Mesenteric fat pad (tissue), 1 donor: Measurements from ENCODE around the gene BAZ2A. TPM values are rescaled to one million over a fixed set of nuclear protein-coding genes. Genes with fewer than 3 reads are reported as not detected.
A peak's percentile ranks its signal among the peaks of the same experiment; 100 is the strongest.
"Not testable (repeated sequence)": the region's sequence is repeated elsewhere in the genome, so short reads cannot be mapped to it uniquely, and the experiment has no call there.

ENCODE experiments used
- DNase-seq: peaks from one replicate; pipeline ENCODE4 v3.0.0-alpha.2; 2020; ENCODE audit warnings: low spot score
- total RNA-seq: library from RNA; stranded (reverse); fragmentation: NEBNext Ultra II Directional; extraction: Animal tissue kit (Norgen Biotek cat#: 25700); gene quantifications from one replicate; pipeline ENCODE4 v1.2.1, GENCODE V29; 2021
- donor health status: DM: yes; HTN: yes; CAD: no.

Gene BAZ2A
- total RNA-seq, 1 donor from 2014 or later = 81.2 TPM

- no peak for DNase-seq
These were observed 31.1 kb downstream of the BAZ2A start for GRCh38 chr12:56599041-56599440.

- DNase-seq = no peak
These were observed 33.3 kb downstream of the BAZ2A start for GRCh38 chr12:56596815-56597214.

GRCh38 chr12:56593909-56594621 is 36.1 kb downstream of the BAZ2A start:
- DNase-seq = no peak

- no peak for DNase-seq
These were observed 38.2 kb downstream of the BAZ2A start for GRCh38 chr12:56591961-56592360.

- no peak for DNase-seq
These were observed 39.0 kb downstream of the BAZ2A start for GRCh38 chr12:56591126-56591525.

GRCh38 chr12:56590237-56590830 is 39.8 kb downstream of the BAZ2A start:
- no peak for DNase-seq

- DNase-seq = no peak
These were observed 40.3 kb downstream of the BAZ2A start for GRCh38 chr12:56589783-56590182.

GRCh38 chr12:56585098-56585497 is 45.0 kb downstream of the BAZ2A start:
- no peak for DNase-seq

- no peak for DNase-seq
These were observed 48.5 kb downstream of the BAZ2A start for GRCh38 chr12:56581418-56582145.

GRCh38 chr12:56578983-56579546 is 51.1 kb downstream of the BAZ2A start:
- DNase-seq = no peak

- not testable (repeated sequence) for DNase-seq
These were observed 52.9 kb downstream of the BAZ2A start for GRCh38 chr12:56577248-56577647.

- no peak for DNase-seq
These were observed 55.9 kb downstream of the BAZ2A start for GRCh38 chr12:56574210-56574609.

GRCh38 chr12:56572288-56572687 is 57.8 kb downstream of the BAZ2A start:
- no peak for DNase-seq

- no peak for DNase-seq
These were observed 59.0 kb downstream of the BAZ2A start for GRCh38 chr12:56571121-56571520.

GRCh38 chr12:56568146-56568545 is 62.0 kb downstream of the BAZ2A start:
- DNase-seq = no peak

GRCh38 chr12:56565510-56566101 is 64.5 kb downstream of the BAZ2A start:
- DNase-seq = peak; percentile 88

GRCh38 chr12:56551070-56551469 is 79.1 kb downstream of the BAZ2A start:
- no peak for DNase-seq

- no peak for DNase-seq
These were observed 83.4 kb downstream of the BAZ2A start for GRCh38 chr12:56546680-56547079.
